H9 (cell line): ENCODE measurements around the gene HFE. TPM values are rescaled to one million over a fixed set of nuclear protein-coding genes. Genes with fewer than 3 reads are reported as not detected.

Experiments used
- DNase-seq: peaks from one replicate; pipeline ENCODE4 v3.0.0-alpha.2; 2017
- H2AFZ ChIP-seq: one replicate; pipeline ENCODE4 v1.6.1; 2013; ENCODE audit warnings: mild to moderate bottlenecking, low read length, control low read depth, moderate library complexity
- H2AK5ac ChIP-seq: 2 replicates; pipeline ENCODE4 v1.6.1; 2013; ENCODE audit warnings: low read length, control low read depth, mixed read lengths; ENCODE audit not compliant: insufficient read length
- H2BK120ac ChIP-seq: one replicate; pipeline ENCODE4 v1.6.1; 2013; ENCODE audit warnings: low read depth, mild to moderate bottlenecking, low read length, control low read depth, inconsistent platforms; ENCODE audit not compliant: poor library complexity, severe bottlenecking
- H2BK12ac ChIP-seq: 2 replicates; pipeline ENCODE4 v1.6.1; 2013; ENCODE audit warnings: low read length, control low read depth, mixed read lengths, low read depth; ENCODE audit not compliant: insufficient read length
- H2BK15ac ChIP-seq: 2 replicates; pipeline ENCODE4 v1.6.1; 2013; ENCODE audit warnings: low read depth, low read length, control low read depth
- H2BK20ac ChIP-seq: one replicate; pipeline ENCODE4 v1.6.1; 2013; ENCODE audit warnings: low read depth, mild to moderate bottlenecking, low read length, control low read depth, inconsistent platforms; ENCODE audit not compliant: poor library complexity, severe bottlenecking
- H2BK5ac ChIP-seq: 2 replicates; pipeline ENCODE4 v1.6.1; 2013; ENCODE audit warnings: low read length, control low read depth, mixed read lengths; ENCODE audit not compliant: insufficient read length
- H3K14ac ChIP-seq: 2 replicates; pipeline ENCODE4 v1.6.1; 2013; ENCODE audit warnings: low read length, control low read depth; ENCODE audit not compliant: insufficient read depth
- H3K18ac ChIP-seq: 2 replicates; pipeline ENCODE4 v1.6.1; 2013; ENCODE audit warnings: low read depth, mild to moderate bottlenecking, mixed read lengths, low read length, control low read depth; ENCODE audit not compliant: insufficient read length
- H3K23ac ChIP-seq: 2 replicates; pipeline ENCODE4 v1.6.1; 2013; ENCODE audit warnings: low read length, control low read depth, mixed read lengths, low read depth; ENCODE audit not compliant: insufficient read length
- H3K23me2 ChIP-seq: 2 replicates; pipeline ENCODE4 v1.6.1; 2013; ENCODE audit warnings: low read depth, mild to moderate bottlenecking, mixed read lengths, low read length, control low read depth; ENCODE audit not compliant: insufficient read length, poor library complexity, severe bottlenecking
- H3K27ac ChIP-seq: 2 replicates; pipeline ENCODE4 v1.5.1; 2013; ENCODE audit warnings: low read length, control low read depth, mixed read lengths, low read depth; ENCODE audit not compliant: insufficient read length
- H3K27me3 ChIP-seq: 2 replicates; pipeline ENCODE4 v1.6.1; 2013; ENCODE audit warnings: low read length, control low read depth, inconsistent platforms; ENCODE audit not compliant: insufficient read depth
- H3K4ac ChIP-seq: 2 replicates; pipeline ENCODE4 v1.6.1; 2013; ENCODE audit warnings: low read depth, mild to moderate bottlenecking, control low read depth, inconsistent platforms, low read length, moderate library complexity
- H3K4me1 ChIP-seq: 2 replicates; pipeline ENCODE4 v1.6.1; 2013; ENCODE audit warnings: low read length, control low read depth, inconsistent platforms; ENCODE audit not compliant: insufficient read depth
- H3K4me2 ChIP-seq: 2 replicates; pipeline ENCODE4 v1.6.1; 2013; ENCODE audit warnings: low read length, control low read depth, mixed read lengths; ENCODE audit not compliant: insufficient read length, insufficient read depth
- H3K56ac ChIP-seq: 2 replicates; pipeline ENCODE4 v1.6.1; 2013; ENCODE audit warnings: low read depth, mild to moderate bottlenecking, mixed read lengths, low read length, control low read depth; ENCODE audit not compliant: insufficient read length
- H3K79me1 ChIP-seq: 2 replicates; pipeline ENCODE4 v1.6.1; 2013; ENCODE audit warnings: low read depth, mild to moderate bottlenecking, moderate library complexity, low read length, control low read depth, inconsistent platforms; ENCODE audit not compliant: insufficient read depth, poor library complexity, severe bottlenecking
- H3K79me2 ChIP-seq: 2 replicates; pipeline ENCODE4 v1.6.1; 2013; ENCODE audit warnings: low read length, control low read depth, inconsistent platforms; ENCODE audit not compliant: insufficient read depth
- H3K9ac ChIP-seq: 2 replicates; pipeline ENCODE4 v1.6.1; 2013; ENCODE audit warnings: low read length, control low read depth, mixed read lengths; ENCODE audit not compliant: insufficient read length; ENCODE audit errors: extremely low read depth
- H3K9me3 ChIP-seq: one replicate; pipeline ENCODE4 v1.6.1; 2013; ENCODE audit warnings: low read depth, low read length, inconsistent platforms; ENCODE audit not compliant: control insufficient read depth
- H3T11ph ChIP-seq: one replicate; pipeline ENCODE4 v1.6.1; 2013; ENCODE audit warnings: mild to moderate bottlenecking, low read length, control low read depth, inconsistent platforms
- H4K20me1 ChIP-seq: one replicate; pipeline ENCODE4 v1.6.1; 2013; ENCODE audit not compliant: control insufficient read depth, insufficient read length, insufficient read depth
- H4K5ac ChIP-seq: 2 replicates; pipeline ENCODE4 v1.6.1; 2013; ENCODE audit warnings: low read depth, mild to moderate bottlenecking, mixed read lengths, low read length, control low read depth; ENCODE audit not compliant: insufficient read length
- H4K8ac ChIP-seq: replicated peaks from 2 replicates; pipeline ENCODE4 v1.6.1; 2013; ENCODE audit warnings: low read length, control low read depth, mixed read lengths, low read depth; ENCODE audit not compliant: insufficient read length
- H4K91ac ChIP-seq: 2 replicates; pipeline ENCODE4 v1.6.1; 2013; ENCODE audit warnings: low read depth, mild to moderate bottlenecking, moderate library complexity, mixed read lengths, low read length, control low read depth; ENCODE audit not compliant: insufficient read length
- H3K27ac Mint-ChIP-seq, 3 experiments: 2 replicates in 2 of 3; 3 replicates in 1 of 3; pipeline ENCODE4 v1.8.0; 2020 to 2021; ENCODE audit warnings: mixed read lengths in 3 of 3, mild to moderate bottlenecking in 1 of 3, moderate library complexity in 1 of 3
- H3K27me3 Mint-ChIP-seq: 2 replicates; pipeline ENCODE4 v1.8.0; 2021; ENCODE audit warnings: low read depth, mild to moderate bottlenecking, moderate library complexity, mixed read lengths
- H3K36me3 Mint-ChIP-seq, 3 experiments: 2 replicates in 2 of 3; 3 replicates in 1 of 3; pipeline ENCODE4 v1.8.0; 2020 to 2021; ENCODE audit warnings: low read depth in 3 of 3, mixed read lengths in 3 of 3; ENCODE audit not compliant: insufficient read depth in 1 of 3
- H3K4me1 Mint-ChIP-seq, 2 experiments: 2 replicates each; pipeline ENCODE4 v1.8.0; 2020; ENCODE audit warnings: mixed read lengths in 2 of 2
- H3K4me3 Mint-ChIP-seq, 2 experiments: 2 replicates in 1 of 2; 3 replicates in 1 of 2; pipeline ENCODE4 v1.8.0; 2020 to 2021; ENCODE audit warnings: mild to moderate bottlenecking in 2 of 2, mixed read lengths in 2 of 2, moderate library complexity in 1 of 2
- H3K9me3 Mint-ChIP-seq, 2 experiments: 2 replicates in 1 of 2; 3 replicates in 1 of 2; pipeline ENCODE4 v1.8.0; 2020; ENCODE audit warnings: mild to moderate bottlenecking in 2 of 2, mixed read lengths in 2 of 2, moderate library complexity in 1 of 2
- CTCF ChIP-seq: fragments of 200-600 bp; sonication (generic); conservative IDR thresholded peaks from 3 replicates; pipeline ENCODE4 v1.8.0; 2021; ENCODE audit warnings: antibody characterized with exemption, mild to moderate bottlenecking
- WGBS: extraction: QIAGEN DNeasy Blood & Tissue Kit; methylation state at CpG from one replicate; pipeline ENCODE4 v1.1.7; 2013; ENCODE audit warnings: missing lambda C conversion rate, low lambda C conversion rate, mixed read lengths; ENCODE audit not compliant: insufficient read length; ENCODE audit errors: extremely low coverage; 5-methylcytosine and 5-hydroxymethylcytosine counted together
- total RNA-seq: library from RNA; stranded (reverse); gene quantifications from 2 replicates; pipeline ENCODE4 v1.2.1, GENCODE V29; 2021

Gene HFE
- total RNA-seq, 1 experiment from 2014 or later: 0.98 TPM

- Mint-ChIP-seq H3K4me1 (peaks cover 15 to 16% of the 10 kb centered on the region in 2 experiments), H3K36me3 (peaks cover 9 to 19% (median 19%) of the 10 kb centered on the region in 3 experiments; a peak in 6 of 7 replicates), H3K27me3 (peaks cover 2% of the 10 kb centered on the region; the same call in 1 of the 2 replicates), H3K4me3 (peak overlapping the region; percentile 66 to 87), H3K27ac (peak overlapping the region; percentile 88 to 98 (median 96); a peak in 5 of 7 replicates), H3K9me3 (peaks cover 17% of the 10 kb centered on the region in 2 experiments)
- H2BK5ac ChIP-seq: no peak overlapping the region
- no peak for TF ChIP-seq CTCF
- no peak overlapping the region for H4K5ac ChIP-seq
- H2BK15ac ChIP-seq: no peak overlapping the region
- no peaks in the 10 kb centered on the region for H3K4me1 ChIP-seq
- no peak overlapping the region for H4K91ac ChIP-seq
- no peak overlapping the region for H3K14ac ChIP-seq
- WGBS: no CpG with 5 or more reads among the region's 22 CpGs
- peak overlapping the region; percentile 77 for H3K4me2 ChIP-seq
- no peak overlapping the region for H2AK5ac ChIP-seq
- H4K20me1 ChIP-seq: no peaks in the 10 kb centered on the region
- H3K23ac ChIP-seq: no peak overlapping the region
- H3K27me3 ChIP-seq: no peaks in the 10 kb centered on the region
- H4K8ac ChIP-seq: no peak overlapping the region
- peak overlapping the region; percentile 57 for H3K27ac ChIP-seq
- H3K23me2 ChIP-seq: peaks cover 5% of the 10 kb centered on the region
- H2BK12ac ChIP-seq: no peak overlapping the region
- H3K56ac ChIP-seq: no peak overlapping the region
- peak overlapping the region; percentile 18 for H3K18ac ChIP-seq
- DNase-seq: peak; percentile 39
- peak overlapping the region; percentile 57 for H3K9ac ChIP-seq
- no peaks in the 10 kb centered on the region for H3K79me1 ChIP-seq
- H3T11ph ChIP-seq: no peak overlapping the region
- H3K79me2 ChIP-seq: no peaks in the 10 kb centered on the region
- no peak overlapping the region for H2AFZ ChIP-seq
- H2BK20ac ChIP-seq: no peak overlapping the region
- no peak overlapping the region for H2BK120ac ChIP-seq
- no peak overlapping the region for H3K4ac ChIP-seq
- H3K9me3 ChIP-seq: no peaks in the 10 kb centered on the region
Measured at GRCh38 chr6:26104457-26105108, 17.4 kb downstream of the HFE start.
